Neural progenitor cell (in vitro differentiated cells): ENCODE measurements around the gene NXPH3. TPM values are rescaled to one million over a fixed set of nuclear protein-coding genes. Genes with fewer than 3 reads are reported as not detected.

ENCODE experiments used
- DNase-seq: peaks from one replicate; pipeline ENCODE4 v3.0.0-alpha.2; 2016; ENCODE audit warnings: low spot score
- H2AFZ ChIP-seq: fragments of 200-600 bp; sonication (generic); replicated peaks from 2 replicates; pipeline ENCODE4 v1.6.1; 2016; ENCODE audit warnings: antibody characterized with exemption
- H3F3A ChIP-seq: fragments of 200-600 bp; sonication (generic); 2 replicates; pipeline ENCODE4 v1.6.1; 2016; ENCODE audit warnings: antibody characterized with exemption, low read depth
- H3K27ac ChIP-seq: fragments of 200-600 bp; sonication (generic); 2 replicates; pipeline ENCODE4 v1.5.1; 2016; ENCODE audit warnings: mild to moderate bottlenecking
- H3K27me3 ChIP-seq: fragments of 200-600 bp; sonication (generic); 2 replicates; pipeline ENCODE4 v1.6.1; 2016; ENCODE audit warnings: mild to moderate bottlenecking, moderate library complexity
- H3K36me3 ChIP-seq: fragments of 200-600 bp; sonication (generic); 2 replicates; pipeline ENCODE4 v1.5.1; 2016
- H3K4me1 ChIP-seq: fragments of 200-600 bp; sonication (generic); 2 replicates; pipeline ENCODE4 v1.6.1; 2016; ENCODE audit warnings: mixed run types
- H3K4me2 ChIP-seq: fragments of 200-600 bp; sonication (generic); 2 replicates; pipeline ENCODE4 v1.6.1; 2016
- H3K4me3 ChIP-seq: fragments of 200-600 bp; sonication (generic); 2 replicates; pipeline ENCODE4 v1.5.1; 2016
- H3K79me2 ChIP-seq: fragments of 200-600 bp; sonication (generic); 2 replicates; pipeline ENCODE4 v1.6.1; 2016; ENCODE audit warnings: low read depth
- H3K9ac ChIP-seq: fragments of 200-600 bp; sonication (generic); 2 replicates; pipeline ENCODE4 v1.6.1; 2016
- H3K9me3 ChIP-seq: fragments of 200-600 bp; sonication (generic); 2 replicates; pipeline ENCODE4 v1.5.1; 2016; ENCODE audit warnings: low read depth
- H4K20me1 ChIP-seq: fragments of 200-600 bp; sonication (generic); 2 replicates; pipeline ENCODE4 v1.6.1; 2016; ENCODE audit warnings: low read depth
- H3K27ac Mint-ChIP-seq: 3 replicates; pipeline ENCODE4 v1.8.0; 2021; ENCODE audit warnings: mixed read lengths
- H3K27me3 Mint-ChIP-seq: 2 replicates; pipeline ENCODE4 v1.8.0; 2022; ENCODE audit warnings: low read depth, mild to moderate bottlenecking, inconsistent platforms, moderate library complexity, mixed read lengths; ENCODE audit not compliant: insufficient read depth
- H3K36me3 Mint-ChIP-seq: 3 replicates; pipeline ENCODE4 v1.8.0; 2021; ENCODE audit warnings: mixed read lengths
- H3K4me1 Mint-ChIP-seq: 3 replicates; pipeline ENCODE4 v1.8.0; 2021; ENCODE audit warnings: mixed read lengths
- H3K4me3 Mint-ChIP-seq: 3 replicates; pipeline ENCODE4 v1.8.0; 2021; ENCODE audit warnings: mild to moderate bottlenecking, moderate library complexity, mixed read lengths
- H3K9me3 Mint-ChIP-seq: 3 replicates; pipeline ENCODE4 v1.8.0; 2020; ENCODE audit warnings: mixed read lengths
- CTCF ChIP-seq: fragments of 200-600 bp; sonication (generic); IDR thresholded peaks from 2 replicates; pipeline ENCODE4 v1.5.1; 2017; ENCODE audit warnings: antibody characterized with exemption, mild to moderate bottlenecking
- EZH2 ChIP-seq: fragments of 200-600 bp; sonication (generic); IDR thresholded peaks from 2 replicates; pipeline ENCODE4 v1.6.1; 2017; ENCODE audit warnings: antibody characterized with exemption, mild to moderate bottlenecking, moderate library complexity
- EZH2phosphoT487 ChIP-seq: fragments of 200-600 bp; sonication (generic); IDR thresholded peaks from 2 replicates; pipeline ENCODE4 v1.6.1; 2017; ENCODE audit warnings: antibody characterized with exemption
- total RNA-seq: library from RNA; depleted of rRNA; stranded (reverse); fragments of >200 nt; gene quantifications from 2 replicates; pipeline ENCODE4 v1.2.3, GENCODE V29; 2015; ENCODE audit warnings: low replicate concordance

The NXPH3 gene
- total RNA-seq, 1 donor from 2014 or later, result 3.6 TPM

GRCh38 chr17:49578952-49579500 is 3.4 kb downstream of the NXPH3 start:
- no peaks in the 10 kb centered on the region for H3K9me3 Mint-ChIP-seq
- DNase-seq, result no peak
- Histone ChIP-seq H3K36me3 (no peaks in the 10 kb centered on the region), H4K20me1 (peaks cover 16% of the 10 kb centered on the region), H3K4me3 (no peak overlapping the region), H3K79me2 (peaks cover 8% of the 10 kb centered on the region), H3F3A (peaks cover 32% of the 10 kb centered on the region), H3K4me2 (no peak overlapping the region), H3K9me3 (no peaks in the 10 kb centered on the region), H3K27ac (no peak overlapping the region), H3K27me3 (peaks cover 4% of the 10 kb centered on the region), H2AFZ (no peak overlapping the region), H3K4me1 (peaks cover 14% of the 10 kb centered on the region), H3K9ac (no peak overlapping the region)
- H3K27ac Mint-ChIP-seq, result no peak overlapping the region
- TF ChIP-seq EZH2 (no peak), EZH2phosphoT487 (no peak), CTCF (no peak)
- H3K4me3 Mint-ChIP-seq, result no peak overlapping the region
- H3K27me3 Mint-ChIP-seq, result peaks cover 28% of the 10 kb centered on the region
- H3K36me3 Mint-ChIP-seq, result no peaks in the 10 kb centered on the region
- H3K4me1 Mint-ChIP-seq, result peaks cover 15% of the 10 kb centered on the region

- Histone ChIP-seq H3K4me3 (no peak overlapping the region), H3K27ac (no peak overlapping the region), H2AFZ (no peak overlapping the region), H3K4me1 (peaks cover 14% of the 10 kb centered on the region), H3K9me3 (no peaks in the 10 kb centered on the region), H4K20me1 (peaks cover 16% of the 10 kb centered on the region), H3K4me2 (no peak overlapping the region), H3K9ac (no peak overlapping the region), H3K27me3 (peaks cover 4% of the 10 kb centered on the region), H3K79me2 (peaks cover 8% of the 10 kb centered on the region), H3F3A (peaks cover 29% of the 10 kb centered on the region), H3K36me3 (no peaks in the 10 kb centered on the region)
- Mint-ChIP-seq H3K36me3 (no peaks in the 10 kb centered on the region), H3K9me3 (no peaks in the 10 kb centered on the region), H3K27me3 (peaks cover 28% of the 10 kb centered on the region), H3K4me1 (peaks cover 15% of the 10 kb centered on the region), H3K4me3 (no peak overlapping the region), H3K27ac (no peak overlapping the region)
- DNase-seq, result no peak
- TF ChIP-seq CTCF, result no peak
- no peak for TF ChIP-seq EZH2phosphoT487
- TF ChIP-seq EZH2, result no peak
Measured at GRCh38 chr17:49579522-49579921, 3.9 kb downstream of the NXPH3 start.

- H3K36me3 ChIP-seq, result no peaks in the 10 kb centered on the region
- no peak for DNase-seq
- no peaks in the 10 kb centered on the region for H3K27me3 ChIP-seq
- TF ChIP-seq EZH2phosphoT487, result no peak
- TF ChIP-seq CTCF, result no peak
- no peak for TF ChIP-seq EZH2
- H3K4me1 ChIP-seq, result peaks cover 10% of the 10 kb centered on the region
- H3K4me3 ChIP-seq, result no peak overlapping the region
- H3K27me3 Mint-ChIP-seq, result peaks cover 23% of the 10 kb centered on the region
- no peak overlapping the region for H3K9ac ChIP-seq
- peaks cover 8% of the 10 kb centered on the region for H3K79me2 ChIP-seq
- H3K27ac ChIP-seq, result no peak overlapping the region
- peaks cover 15% of the 10 kb centered on the region for H3K4me1 Mint-ChIP-seq
- H2AFZ ChIP-seq, result no peak overlapping the region
- H3F3A ChIP-seq, result peaks cover 22% of the 10 kb centered on the region
- peaks cover 16% of the 10 kb centered on the region for H4K20me1 ChIP-seq
- H3K36me3 Mint-ChIP-seq, result no peaks in the 10 kb centered on the region
- no peaks in the 10 kb centered on the region for H3K9me3 Mint-ChIP-seq
- no peak overlapping the region for H3K27ac Mint-ChIP-seq
- no peak overlapping the region for H3K4me2 ChIP-seq
- H3K4me3 Mint-ChIP-seq, result no peak overlapping the region
- H3K9me3 ChIP-seq, result no peaks in the 10 kb centered on the region
Measured at GRCh38 chr17:49580055-49580721, 4.5 kb downstream of the NXPH3 start.
